Heart right ventricle (tissue), 16 donors: Measurements from ENCODE around the gene KCNK13. TPM values are rescaled to one million over a fixed set of nuclear protein-coding genes. Genes with fewer than 3 reads are reported as not detected.
A peak's percentile ranks its signal among the peaks of the same experiment; 100 is the strongest.
"Not testable (repeated sequence)": the region's sequence is repeated elsewhere in the genome, so short reads cannot be mapped to it uniquely, and the experiment has no call there.

Experiments
- ATAC-seq, 8 donors: fragments of 200-7000 bp; cut with Tn5 transposase; one replicate each; pipeline ENCODE4 v1.9.1; 2020; ENCODE audit warnings: mild to moderate bottlenecking in 8 of 8, moderate library complexity in 8 of 8, moderate number of reproducible peaks in 1 of 8
- DNase-seq, 2 donors: peaks; one replicate each; pipeline ENCODE4 v3.0.0-alpha.2; 2020
- H3K27ac ChIP-seq, 10 donors: fragments of 200-600 bp; sonication (generic) in 2 of 10; one replicate each; pipeline versions ENCODE4 v1.5.0 to v1.8.0; 2020 to 2022; ENCODE audit warnings: mild to moderate bottlenecking in 3 of 10
- H3K27me3 ChIP-seq, 7 donors: fragments of 200-600 bp; one replicate each; pipeline ENCODE4 v1.8.0; 2021 to 2022; ENCODE audit warnings: mild to moderate bottlenecking in 2 of 7
- H3K36me3 ChIP-seq, 9 donors: fragments of 200-600 bp; sonication (generic) in 1 of 9; one replicate each; pipeline versions ENCODE4 v1.5.0 to v1.8.0; 2020 to 2022; ENCODE audit warnings: mild to moderate bottlenecking in 2 of 9
- H3K4me1 ChIP-seq, 9 donors: fragments of 200-600 bp; sonication (generic) in 1 of 9; one replicate each; pipeline versions ENCODE4 v1.5.0 to v1.8.0; 2020 to 2022; ENCODE audit warnings: mild to moderate bottlenecking in 4 of 9
- H3K4me3 ChIP-seq, 10 donors: fragments of 200-600 bp; sonication (generic) in 2 of 10; one replicate each; pipeline versions ENCODE4 v1.5.0 to v1.8.0; 2020 to 2022; ENCODE audit warnings: mild to moderate bottlenecking in 7 of 10, moderate library complexity in 2 of 10
- H3K9me3 ChIP-seq, 11 donors: fragments of 200-600 bp in 10 of 11; sonication (generic) in 2 of 11; one replicate each; pipeline versions ENCODE4 v1.5.0 to v1.8.0; 2013 to 2022; ENCODE audit warnings: mild to moderate bottlenecking in 2 of 11, control low read depth in 1 of 11, moderate library complexity in 1 of 11
- CTCF ChIP-seq, 9 donors: fragments of 200-600 bp; sonication (generic) in 2 of 9; IDR thresholded peaks; one replicate each; pipeline versions ENCODE4 v1.5.0 to v1.8.0; 2021 to 2022; ENCODE audit warnings: antibody characterized with exemption in 9 of 9, mild to moderate bottlenecking in 5 of 9, moderate library complexity in 1 of 9
- WGBS, 2 donors: extraction: QIAGEN DNeasy Blood & Tissue Kit; methylation state at CpG; one replicate each; pipeline ENCODE4 v1.1.7; 2013; ENCODE audit warnings: inconsistent platforms in 1 of 2; 5-methylcytosine and 5-hydroxymethylcytosine counted together
- intact Hi-C, 10 donors: fragments of 100-400 bp; cut with DNase I; formaldehyde crosslinking; loops; one replicate each; pipeline versions ENCODE4 v1.11.1 to v1.14.2; 2022
- polyA plus RNA-seq, 2 donors: library from polyadenylated mRNA; stranded (reverse); fragments of 200-250 nt; gene quantifications; one replicate each; pipeline ENCODE4 v1.2.3, GENCODE V29; 2013
- total RNA-seq, 10 donors: library from RNA; stranded (reverse); fragmentation: NEBNext Ultra II Directional in 3 of 10; extraction: Animal tissue kit (Norgen Biotek cat#: 25700) in 3 of 10; gene quantifications; one replicate each; pipeline versions ENCODE4 v1.2.1 to v1.2.4, GENCODE V29; 2021 to 2023
- donor health status: Arrhythmogenic right ventricular cardiomyopathy.
- donor health status: ischemic (EF 13 %, LVEDD 7.1; RV severe dilation, severe dysfunction).
- donor health status: healthy with polysubstance abuse.
- donor health status: DM: no; HTN: yes; CAD: no.
- donor health status: DM: no; HTN: no; CAD: no.
- donor health status: ischemic (EF 25% LVEDD 6.9; RV normal size, moderate dysfunction).
- donor health status: ischemic (EF 25% LVEDD 5.7; RV mildly dilated, moderate dysfunction).
- donor health status: healthy.
- donor health status: DM: yes; HTN: yes; CAD: no.
- donor health status: Ischemic cardiomyopathy.
- donor health status: ischemic (EF 35%, LVEDD 5.7; RV mildly dilated, moderate dysfunction).
- donor health status: nonischemic (EF 11% LVEDD 7.7; RV severe dilation, severe dysfunction).
- donor health status: DM: yes; HTN: yes; CAD: no.
- donor health status: PGD.
- donor health status: ischemic (EF 29% LVEDD 5.4; RV normal size, mild dysfunction).
- donor health status: nonischemic (EF 23%, LVEDD 6.1; RV moderate dilation, normal function).

Gene KCNK13
- total and polyA plus RNA-seq, 12 donors, result 0.15 to 9.6 (median 1.0) TPM

GRCh38 chr14:90079576-90079975 is 17.8 kb downstream of the KCNK13 start:
- no peak for DNase-seq
- no peak overlapping the region for H3K4me3 ChIP-seq
- no peaks in the 10 kb centered on the region for H3K4me1 ChIP-seq
- no peak for TF ChIP-seq CTCF (IDR thresholded peaks at IDR 0.05)
- H3K36me3 ChIP-seq, result no peaks in the 10 kb centered on the region
- intact Hi-C loops, result no loop called here
- 77 to 82% methylated on average over 2 of the region's 2 CpGs for WGBS, 2 donors
- H3K27me3 ChIP-seq, result peaks cover 0 to 24% (median 13%) of the 10 kb centered on the region in 7 donors
- H3K27ac ChIP-seq, result no peak overlapping the region
- ATAC-seq, result no peak
- H3K9me3 ChIP-seq, result peaks cover 0 to 8% (median 0%) of the 10 kb centered on the region in 11 donors

- DNase-seq (peak in 1 of 2 donors; percentile 31), ATAC-seq (peak; percentile 76 to 99 (median 91))
- H3K4me1 ChIP-seq, result peaks cover 0 to 19% (median 0%) of the 10 kb centered on the region in 9 donors
- H3K27me3 ChIP-seq, result no peaks in the 10 kb centered on the region
- H3K27ac ChIP-seq, result peak overlapping the region in 8 of 10 donors; percentile 4 to 72 (median 40)
- intact Hi-C loops, result no loop called here
- no peaks in the 10 kb centered on the region for H3K36me3 ChIP-seq
- peaks cover 0 to 3% (median 0%) of the 10 kb centered on the region in 11 donors for H3K9me3 ChIP-seq
- no peak overlapping the region for H3K4me3 ChIP-seq
- TF ChIP-seq CTCF (IDR thresholded peaks at IDR 0.05), result no peak
- 47 to 52% methylated on average over 6 of the region's 6 CpGs for WGBS, 2 donors
Observed at GRCh38 chr14:90087433-90087832, 25.6 kb downstream of the KCNK13 start.

GRCh38 chr14:90088176-90088575 is 26.4 kb downstream of the KCNK13 start:
- no peak for DNase-seq
- WGBS, 2 donors, result 84 to 87% methylated on average over 2 of the region's 2 CpGs
- H3K36me3 ChIP-seq, result no peaks in the 10 kb centered on the region
- peak overlapping the region in 6 of 10 donors; percentile 11 to 72 (median 39) for H3K27ac ChIP-seq
- H3K27me3 ChIP-seq, result no peaks in the 10 kb centered on the region
- peaks cover 0 to 19% (median 0%) of the 10 kb centered on the region in 9 donors for H3K4me1 ChIP-seq
- no peak for TF ChIP-seq CTCF (IDR thresholded peaks at IDR 0.05)
- peaks cover 0 to 3% (median 0%) of the 10 kb centered on the region in 11 donors for H3K9me3 ChIP-seq
- intact Hi-C loops, result no loop called here
- ATAC-seq, result no peak
- H3K4me3 ChIP-seq, result no peak overlapping the region

- H3K9me3 ChIP-seq, H3K4me3 ChIP-seq, H3K36me3 ChIP-seq, DNase-seq, H3K27ac ChIP-seq, intact Hi-C loops, H3K27me3 ChIP-seq, ATAC-seq: not testable (repeated sequence)
- 62 to 67% methylated on average over 6 of the region's 6 CpGs for WGBS, 2 donors
- peaks cover 0 to 27% (median 0%) of the 10 kb centered on the region in 9 donors for H3K4me1 ChIP-seq
Observed at GRCh38 chr14:90089486-90089885, 27.7 kb downstream of the KCNK13 start.

- Histone ChIP-seq H3K27me3 (no peaks in the 10 kb centered on the region), H3K27ac (peak overlapping the region in 1 of 10 donors; percentile 7), H3K9me3 (no peaks in the 10 kb centered on the region), H3K4me3 (no peak overlapping the region), H3K4me1 (peaks cover 0 to 27% (median 0%) of the 10 kb centered on the region in 9 donors), H3K36me3 (no peaks in the 10 kb centered on the region)
- DNase-seq (no peak), ATAC-seq (peak in 5 of 8 donors; percentile 33 to 56 (median 54))
- 6 to 8% methylated on average over 1 of the region's 1 CpG for WGBS, 2 donors
- no peak for TF ChIP-seq CTCF (IDR thresholded peaks at IDR 0.05)
- intact Hi-C loops, result no loop called here
Observed at GRCh38 chr14:90091393-90091792, 29.6 kb downstream of the KCNK13 start.
